SK-N-SH treated with all-trans-retinoic acid at 6 μM for 48 hours (cell line): Measurements from ENCODE around the gene SHC3.

Source experiments
- ATAC-seq: fragments of 200-7000 bp; cut with Tn5 transposase; 3 replicates; pipeline ENCODE4 v1.9.1; 2020; ENCODE audit warnings: mild to moderate bottlenecking, moderate library complexity
- BACH2 ChIP-seq: fragments of 250-450 bp; sonication (Bioruptor Pico); IDR thresholded peaks from 2 replicates; pipeline ENCODE4 v1.9.0; 2021; ENCODE audit warnings: mild to moderate bottlenecking, borderline replicate concordance
- CSDC2 ChIP-seq: fragments of 250-450 bp; sonication (Bioruptor Pico); IDR thresholded peaks from 2 replicates; pipeline ENCODE4 v1.5.0; 2020; ENCODE audit warnings: mild to moderate bottlenecking, moderate library complexity
- ESRRG ChIP-seq: fragments of 250-450 bp; sonication (Bioruptor Pico); IDR thresholded peaks from 2 replicates; pipeline ENCODE4 v1.6.1; 2021; ENCODE audit warnings: mild to moderate bottlenecking
- GLIS3 ChIP-seq: fragments of 250-450 bp; sonication (Bioruptor Pico); IDR thresholded peaks from 2 replicates; pipeline ENCODE4 v1.5.0; 2020; ENCODE audit warnings: mild to moderate bottlenecking, moderate library complexity
- ISL1 ChIP-seq: fragments of 250-450 bp; sonication (Bioruptor Pico); IDR thresholded peaks from 2 replicates; pipeline ENCODE4 v2.1.2; 2022; ENCODE audit warnings: mild to moderate bottlenecking, moderate library complexity
- OSR1 ChIP-seq: fragments of 250-450 bp; sonication (Bioruptor Pico); IDR thresholded peaks from 2 replicates; pipeline ENCODE4 v1.8.0; 2022; ENCODE audit warnings: moderate library complexity, mild to moderate bottlenecking, inconsistent platforms
- RARB ChIP-seq: fragments of 250-450 bp; sonication (Bioruptor Pico); IDR thresholded peaks from 2 replicates; pipeline ENCODE4 v1.8.0; 2021; ENCODE audit warnings: mild to moderate bottlenecking, moderate library complexity
- SNAI2 ChIP-seq: fragments of 250-450 bp; sonication (Bioruptor Pico); IDR thresholded peaks from 2 replicates; pipeline ENCODE4 v1.5.0; 2020; ENCODE audit warnings: mild to moderate bottlenecking, moderate library complexity
- TCF4 ChIP-seq: fragments of 250-450 bp; sonication (Bioruptor Pico); IDR thresholded peaks from 2 replicates; pipeline ENCODE4 v1.8.0; 2021; ENCODE audit warnings: mild to moderate bottlenecking, moderate library complexity, borderline replicate concordance
- ZC3H10 ChIP-seq: fragments of 250-450 bp; sonication (Bioruptor Pico); IDR thresholded peaks from 2 replicates; pipeline ENCODE4 v1.5.1; 2021; ENCODE audit warnings: mild to moderate bottlenecking, moderate library complexity
- ZFP3 ChIP-seq: fragments of 250-450 bp; sonication (Bioruptor Pico); IDR thresholded peaks from 2 replicates; pipeline ENCODE4 v1.5.0; 2020; ENCODE audit warnings: mild to moderate bottlenecking, moderate library complexity
- ZFP30 ChIP-seq: fragments of 450-650 bp; formaldehyde crosslinking; IDR thresholded peaks from 2 replicates; pipeline ENCODE4 v1.5.0; 2022; ENCODE audit warnings: mild to moderate bottlenecking, moderate library complexity
- ZNF565 ChIP-seq: fragments of 450-650 bp; formaldehyde crosslinking; conservative IDR thresholded peaks from 2 replicates; pipeline ENCODE4 v1.5.0; 2020; ENCODE audit warnings: low read depth, mild to moderate bottlenecking, moderate library complexity
- ZNF8 ChIP-seq: fragments of 450-650 bp; formaldehyde crosslinking; IDR thresholded peaks from 2 replicates; pipeline ENCODE4 v1.5.0; 2020; ENCODE audit warnings: mild to moderate bottlenecking, moderate library complexity
- TF ChIP-seq, protein P1 (sequence below): fragments of 250-450 bp; sonication (Bioruptor Pico); IDR thresholded peaks from 2 replicates; pipeline ENCODE4 v1.5.1; 2021; ENCODE audit warnings: mild to moderate bottlenecking, moderate library complexity
- TF ChIP-seq, protein P2 (sequence below): fragments of 250-450 bp; sonication (Bioruptor Pico); IDR thresholded peaks from 2 replicates; pipeline ENCODE4 v1.5.1; 2020; ENCODE audit warnings: low read depth, mild to moderate bottlenecking, moderate library complexity
- TF ChIP-seq, protein P3 (sequence below): fragments of 250-450 bp; sonication (Bioruptor Pico); IDR thresholded peaks from 2 replicates; pipeline ENCODE4 v1.8.0; 2021; ENCODE audit warnings: low read depth, mild to moderate bottlenecking, moderate library complexity, borderline replicate concordance
- TF ChIP-seq, protein P4 (sequence below): fragments of 250-450 bp; sonication (Bioruptor Pico); IDR thresholded peaks from 2 replicates; pipeline ENCODE4 v1.8.0; 2020; ENCODE audit warnings: mild to moderate bottlenecking, moderate library complexity, borderline replicate concordance

SHC3 gene

DNA sequence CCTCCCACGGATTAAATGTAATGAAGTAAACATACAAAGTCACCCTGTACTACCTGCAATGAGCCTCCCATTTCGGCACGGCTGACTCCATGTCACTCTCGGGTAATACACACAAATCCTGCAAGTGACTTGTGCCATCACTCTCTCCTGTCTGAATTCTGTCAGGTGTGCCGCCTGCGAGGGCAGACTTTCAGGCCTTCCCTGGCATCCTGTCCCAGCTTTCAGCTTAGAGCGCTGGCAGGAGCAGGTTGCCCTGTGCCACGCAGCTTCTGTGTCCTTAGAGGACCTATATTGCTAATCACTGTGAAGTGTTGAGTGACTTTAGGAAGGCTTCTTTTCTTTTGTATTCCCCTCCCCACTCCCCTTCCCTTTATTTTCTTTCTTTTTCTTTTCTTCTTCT lies 213.1 kb downstream of the SHC3 start (continued):
- TF ChIP-seq ZFP3 (CRISPR knock-in tag): no peak
- TF ChIP-seq, protein P1, sequence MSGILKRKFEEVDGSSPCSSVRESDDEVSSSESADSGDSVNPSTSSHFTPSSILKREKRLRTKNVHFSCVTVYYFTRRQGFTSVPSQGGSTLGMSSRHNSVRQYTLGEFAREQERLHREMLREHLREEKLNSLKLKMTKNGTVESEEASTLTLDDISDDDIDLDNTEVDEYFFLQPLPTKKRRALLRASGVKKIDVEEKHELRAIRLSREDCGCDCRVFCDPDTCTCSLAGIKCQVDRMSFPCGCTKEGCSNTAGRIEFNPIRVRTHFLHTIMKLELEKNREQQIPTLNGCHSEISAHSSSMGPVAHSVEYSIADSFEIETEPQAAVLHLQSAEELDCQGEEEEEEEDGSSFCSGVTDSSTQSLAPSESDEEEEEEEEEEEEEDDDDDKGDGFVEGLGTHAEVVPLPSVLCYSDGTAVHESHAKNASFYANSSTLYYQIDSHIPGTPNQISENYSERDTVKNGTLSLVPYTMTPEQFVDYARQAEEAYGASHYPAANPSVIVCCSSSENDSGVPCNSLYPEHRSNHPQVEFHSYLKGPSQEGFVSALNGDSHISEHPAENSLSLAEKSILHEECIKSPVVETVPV (CRISPR knock-in tag): no peak
- TF ChIP-seq ESRRG (CRISPR knock-in tag): no peak
- no peak for TF ChIP-seq ZNF8 (CRISPR knock-in tag)

DNA sequence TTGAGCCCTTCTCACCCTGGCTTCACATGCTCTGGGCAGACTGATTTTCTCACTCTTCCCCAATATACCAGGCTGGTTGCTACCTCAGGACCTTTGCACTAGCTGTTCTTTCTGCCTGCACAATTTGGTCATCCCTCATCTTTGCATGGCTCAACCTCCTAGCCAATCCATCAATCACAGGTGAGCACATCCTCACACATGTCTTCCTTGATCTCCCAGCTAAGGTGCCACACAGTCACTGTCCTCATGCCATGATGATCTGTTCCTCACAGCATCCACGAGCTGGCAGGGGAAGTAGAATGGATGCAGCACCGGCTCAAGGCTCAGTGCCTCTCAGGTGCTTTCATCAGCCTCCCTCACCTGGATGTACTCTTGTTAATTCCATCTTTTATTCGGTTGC lies 218.0 kb downstream of the SHC3 start:
- no peak for ATAC-seq
- TF ChIP-seq RARB (CRISPR knock-in tag) (no peak), BACH2 (CRISPR knock-in tag) (no peak), ZFP3 (CRISPR knock-in tag) (no peak), ISL1 (CRISPR knock-in tag) (no peak), ZNF565 (CRISPR knock-in tag) (no peak), CSDC2 (CRISPR knock-in tag) (no peak), GLIS3 (CRISPR knock-in tag) (no peak), TCF4 (CRISPR knock-in tag) (no peak), SNAI2 (CRISPR knock-in tag) (no peak), ZFP30 (CRISPR knock-in tag) (no peak)
- TF ChIP-seq, protein P1 (CRISPR knock-in tag): no peak
- TF ChIP-seq, protein P2, sequence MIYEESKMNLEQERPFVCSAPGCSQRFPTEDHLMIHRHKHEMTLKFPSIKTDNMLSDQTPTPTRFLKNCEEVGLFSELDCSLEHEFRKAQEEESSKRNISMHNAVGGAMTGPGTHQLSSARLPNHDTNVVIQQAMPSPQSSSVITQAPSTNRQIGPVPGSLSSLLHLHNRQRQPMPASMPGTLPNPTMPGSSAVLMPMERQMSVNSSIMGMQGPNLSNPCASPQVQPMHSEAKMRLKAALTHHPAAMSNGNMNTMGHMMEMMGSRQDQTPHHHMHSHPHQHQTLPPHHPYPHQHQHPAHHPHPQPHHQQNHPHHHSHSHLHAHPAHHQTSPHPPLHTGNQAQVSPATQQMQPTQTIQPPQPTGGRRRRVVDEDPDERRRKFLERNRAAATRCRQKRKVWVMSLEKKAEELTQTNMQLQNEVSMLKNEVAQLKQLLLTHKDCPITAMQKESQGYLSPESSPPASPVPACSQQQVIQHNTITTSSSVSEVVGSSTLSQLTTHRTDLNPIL: no peak
- TF ChIP-seq, protein P3, sequence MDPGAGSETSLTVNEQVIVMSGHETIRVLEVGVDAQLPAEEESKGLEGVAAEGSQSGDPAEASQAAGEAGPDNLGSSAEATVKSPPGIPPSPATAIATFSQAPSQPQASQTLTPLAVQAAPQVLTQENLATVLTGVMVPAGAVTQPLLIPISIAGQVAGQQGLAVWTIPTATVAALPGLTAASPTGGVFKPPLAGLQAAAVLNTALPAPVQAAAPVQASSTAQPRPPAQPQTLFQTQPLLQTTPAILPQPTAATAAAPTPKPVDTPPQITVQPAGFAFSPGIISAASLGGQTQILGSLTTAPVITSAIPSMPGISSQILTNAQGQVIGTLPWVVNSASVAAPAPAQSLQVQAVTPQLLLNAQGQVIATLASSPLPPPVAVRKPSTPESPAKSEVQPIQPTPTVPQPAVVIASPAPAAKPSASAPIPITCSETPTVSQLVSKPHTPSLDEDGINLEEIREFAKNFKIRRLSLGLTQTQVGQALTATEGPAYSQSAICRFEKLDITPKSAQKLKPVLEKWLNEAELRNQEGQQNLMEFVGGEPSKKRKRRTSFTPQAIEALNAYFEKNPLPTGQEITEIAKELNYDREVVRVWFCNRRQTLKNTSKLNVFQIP: no peak
- TF ChIP-seq, protein P4, sequence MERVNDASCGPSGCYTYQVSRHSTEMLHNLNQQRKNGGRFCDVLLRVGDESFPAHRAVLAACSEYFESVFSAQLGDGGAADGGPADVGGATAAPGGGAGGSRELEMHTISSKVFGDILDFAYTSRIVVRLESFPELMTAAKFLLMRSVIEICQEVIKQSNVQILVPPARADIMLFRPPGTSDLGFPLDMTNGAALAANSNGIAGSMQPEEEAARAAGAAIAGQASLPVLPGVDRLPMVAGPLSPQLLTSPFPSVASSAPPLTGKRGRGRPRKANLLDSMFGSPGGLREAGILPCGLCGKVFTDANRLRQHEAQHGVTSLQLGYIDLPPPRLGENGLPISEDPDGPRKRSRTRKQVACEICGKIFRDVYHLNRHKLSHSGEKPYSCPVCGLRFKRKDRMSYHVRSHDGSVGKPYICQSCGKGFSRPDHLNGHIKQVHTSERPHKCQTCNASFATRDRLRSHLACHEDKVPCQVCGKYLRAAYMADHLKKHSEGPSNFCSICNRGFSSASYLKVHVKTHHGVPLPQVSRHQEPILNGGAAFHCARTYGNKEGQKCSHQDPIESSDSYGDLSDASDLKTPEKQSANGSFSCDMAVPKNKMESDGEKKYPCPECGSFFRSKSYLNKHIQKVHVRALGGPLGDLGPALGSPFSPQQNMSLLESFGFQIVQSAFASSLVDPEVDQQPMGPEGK (CRISPR knock-in tag): no peak
- TF ChIP-seq, all 23 proteins: peak for 0

DNA sequence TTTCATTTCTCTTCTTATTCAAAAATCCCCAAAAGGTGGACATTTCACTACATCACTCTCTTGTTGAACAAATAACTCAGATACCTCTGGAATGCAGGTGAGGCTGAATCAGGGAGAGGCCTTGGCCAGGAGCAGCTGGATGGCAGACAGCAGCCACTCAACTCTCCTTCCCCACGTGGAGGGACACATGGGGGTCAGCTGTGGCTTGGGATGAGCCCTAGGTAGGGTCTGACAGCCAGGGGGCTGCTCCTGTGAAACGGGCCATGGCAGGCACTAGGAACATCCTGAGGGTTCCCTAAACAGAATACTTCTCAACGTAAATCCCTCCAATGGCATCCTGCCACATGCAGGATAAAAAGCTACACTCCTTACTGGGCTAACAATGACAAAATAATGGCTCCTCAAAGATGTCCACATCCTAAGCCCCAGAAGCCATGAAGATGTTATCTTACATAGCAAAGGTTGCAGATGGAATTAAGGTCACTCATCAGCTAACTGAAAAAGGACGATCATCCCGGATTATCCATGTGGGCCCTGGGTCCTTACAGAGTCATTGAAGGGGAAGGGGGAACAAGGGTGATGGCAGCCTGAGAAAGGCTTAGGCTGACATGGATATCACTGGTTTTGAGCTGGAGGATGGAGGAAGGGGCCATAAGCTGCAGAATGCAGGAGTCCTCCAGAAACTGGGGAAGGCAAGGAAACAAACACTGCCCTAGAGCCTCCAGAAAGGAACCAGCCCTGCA lies 218.7 kb downstream of the SHC3 start:
- no peak for ATAC-seq
- no peak for TF ChIP-seq CSDC2 (CRISPR knock-in tag)
- no peak for TF ChIP-seq ISL1 (CRISPR knock-in tag)
- TF ChIP-seq ZFP3 (CRISPR knock-in tag): no peak
- TF ChIP-seq ZNF8 (CRISPR knock-in tag): no peak
- TF ChIP-seq ZC3H10 (CRISPR knock-in tag): no peak
- TF ChIP-seq, protein P4 (CRISPR knock-in tag): no peak
- no peak for TF ChIP-seq OSR1 (CRISPR knock-in tag)
- TF ChIP-seq, protein P1 (CRISPR knock-in tag): no peak
